ENCODE results near the gene PAK4.

PAK4 gene

DNA sequence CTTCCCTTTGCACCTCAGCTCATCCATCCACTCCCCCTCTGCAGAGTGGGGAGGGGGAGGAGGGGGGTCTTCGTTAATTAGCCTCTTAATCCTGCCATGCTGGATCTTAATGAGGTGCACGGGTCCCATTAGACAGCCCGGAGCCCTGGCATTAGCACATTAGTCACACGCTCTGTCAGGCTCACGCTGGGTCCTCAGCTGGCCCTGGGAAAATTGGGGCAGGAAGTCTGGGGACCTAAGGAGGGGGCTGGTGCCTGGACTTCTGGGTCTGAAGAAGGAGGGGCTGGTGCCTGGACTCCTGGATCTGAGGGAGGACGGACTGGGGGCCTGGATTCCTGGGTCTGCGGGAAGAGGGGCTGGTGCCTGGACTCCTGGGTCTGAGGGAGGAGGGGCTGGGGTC is 70.7 kb downstream of the PAK4 start:
- H3K36me3 ChIP-seq (ENCODE audit: low read length), result no peaks in the 10 kb centered on the region
- H3F3A ChIP-seq (ENCODE audit: insufficient read depth), result no peaks in the 10 kb centered on the region
- H3K9me2 ChIP-seq (replicated peaks; ENCODE audit: insufficient read depth, low read length), result no peaks in the 10 kb centered on the region
- H3K9me3 ChIP-seq (ENCODE audit: insufficient read depth, low read length), result no peaks in the 10 kb centered on the region
- H3K79me2 ChIP-seq (ENCODE audit: insufficient read depth, low read length), result no peaks in the 10 kb centered on the region
- H3K9ac ChIP-seq (ENCODE audit: low read length), result no peak overlapping the region
- no peak overlapping the region for H2AFZ ChIP-seq (ENCODE audit: low read depth, low read length, severe bottlenecking)
- H3K4me2 ChIP-seq (ENCODE audit: low read depth, low read length, poor library complexity, severe bottlenecking), result no peak overlapping the region
- H3K27me3 ChIP-seq (ENCODE audit: low read length), result no peaks in the 10 kb centered on the region
- H3K27ac ChIP-seq (ENCODE audit: low read depth, low read length), result no peak overlapping the region
- no peaks in the 10 kb centered on the region for H4K20me1 ChIP-seq (ENCODE audit: low read depth, low read length)
- no peak for TF ChIP-seq EZH2phosphoT487 (conservative IDR thresholded peaks at IDR 0.05; ENCODE audit: low read length)
- TF ChIP-seq, protein P1, sequence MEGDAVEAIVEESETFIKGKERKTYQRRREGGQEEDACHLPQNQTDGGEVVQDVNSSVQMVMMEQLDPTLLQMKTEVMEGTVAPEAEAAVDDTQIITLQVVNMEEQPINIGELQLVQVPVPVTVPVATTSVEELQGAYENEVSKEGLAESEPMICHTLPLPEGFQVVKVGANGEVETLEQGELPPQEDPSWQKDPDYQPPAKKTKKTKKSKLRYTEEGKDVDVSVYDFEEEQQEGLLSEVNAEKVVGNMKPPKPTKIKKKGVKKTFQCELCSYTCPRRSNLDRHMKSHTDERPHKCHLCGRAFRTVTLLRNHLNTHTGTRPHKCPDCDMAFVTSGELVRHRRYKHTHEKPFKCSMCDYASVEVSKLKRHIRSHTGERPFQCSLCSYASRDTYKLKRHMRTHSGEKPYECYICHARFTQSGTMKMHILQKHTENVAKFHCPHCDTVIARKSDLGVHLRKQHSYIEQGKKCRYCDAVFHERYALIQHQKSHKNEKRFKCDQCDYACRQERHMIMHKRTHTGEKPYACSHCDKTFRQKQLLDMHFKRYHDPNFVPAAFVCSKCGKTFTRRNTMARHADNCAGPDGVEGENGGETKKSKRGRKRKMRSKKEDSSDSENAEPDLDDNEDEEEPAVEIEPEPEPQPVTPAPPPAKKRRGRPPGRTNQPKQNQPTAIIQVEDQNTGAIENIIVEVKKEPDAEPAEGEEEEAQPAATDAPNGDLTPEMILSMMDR (IDR thresholded peaks at IDR 0.05; ENCODE audit: insufficient read depth, low read length, poor library complexity, severe bottlenecking), result no peak
- H3K4me3 ChIP-seq (ENCODE audit: insufficient read depth, low read length, poor library complexity, severe bottlenecking), result no peak overlapping the region

GRCh38 chr19:39196860-39197562 is 71.4 kb downstream of the PAK4 start, which contains the start of gene NCCRP1:
Gene NCCRP1 (plus strand): TSS chr19:39196964. CDS start chr19:39196983, 19 bp downstream.
- H3K9me3 ChIP-seq (ENCODE audit: insufficient read depth, low read length), result no peaks in the 10 kb centered on the region
- H3K9ac ChIP-seq (ENCODE audit: low read length), result no peak within 1 kb of the TSS
- H4K20me1 ChIP-seq (ENCODE audit: low read depth, low read length), result no peaks in the 10 kb centered on the region
- no peak within 1 kb of the TSS for H3K4me2 ChIP-seq (ENCODE audit: low read depth, low read length, poor library complexity, severe bottlenecking)
- H3F3A ChIP-seq (ENCODE audit: insufficient read depth), result no peaks in the 10 kb centered on the region
- no peaks in the 10 kb centered on the region for H3K36me3 ChIP-seq (ENCODE audit: low read length)
- no peak for TF ChIP-seq EZH2phosphoT487 (conservative IDR thresholded peaks at IDR 0.05; ENCODE audit: low read length)
- TF ChIP-seq, protein P1 (IDR thresholded peaks at IDR 0.05; ENCODE audit: insufficient read depth, low read length, poor library complexity, severe bottlenecking), result no peak
- no peaks in the 10 kb centered on the region for H3K27me3 ChIP-seq (ENCODE audit: low read length)
- H3K27ac ChIP-seq (ENCODE audit: low read depth, low read length), result no peak within 1 kb of the TSS
- no peaks in the 10 kb centered on the region for H3K9me2 ChIP-seq (replicated peaks; ENCODE audit: insufficient read depth, low read length)
- no peaks in the 10 kb centered on the region for H3K79me2 ChIP-seq (ENCODE audit: insufficient read depth, low read length)
- H2AFZ ChIP-seq (ENCODE audit: low read depth, low read length, severe bottlenecking), result no peak within 1 kb of the TSS
- no peak within 1 kb of the TSS for H3K4me3 ChIP-seq (ENCODE audit: insufficient read depth, low read length, poor library complexity, severe bottlenecking)

DNA sequence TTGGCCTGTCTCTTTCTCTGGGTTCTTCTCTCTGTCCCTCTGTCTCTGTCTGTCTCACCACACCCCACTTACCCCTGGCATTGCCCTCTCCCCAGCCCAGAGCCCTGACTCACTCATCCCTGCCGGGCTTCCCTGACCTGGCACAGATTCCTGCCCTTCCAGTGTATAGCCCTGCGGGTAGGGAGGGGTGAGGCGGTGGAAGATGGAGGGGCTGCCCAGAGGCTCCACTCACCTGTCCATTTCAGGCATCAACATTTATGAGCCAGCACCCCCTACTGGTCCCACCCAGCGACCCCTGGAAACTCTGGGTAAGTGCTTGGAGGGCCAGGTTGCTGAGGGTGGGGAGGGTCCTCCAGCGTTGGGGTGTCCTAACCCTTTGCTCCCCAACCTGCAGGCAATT is 72.2 kb downstream of the PAK4 start:
- no peak for TF ChIP-seq EZH2phosphoT487 (conservative IDR thresholded peaks at IDR 0.05; ENCODE audit: low read length)
- TF ChIP-seq, protein P1 (IDR thresholded peaks at IDR 0.05; ENCODE audit: insufficient read depth, low read length, poor library complexity, severe bottlenecking), result no peak
- Histone ChIP-seq H3K4me2 (ENCODE audit: low read depth, low read length, poor library complexity, severe bottlenecking) (no peak overlapping the region), H3K9me3 (ENCODE audit: insufficient read depth, low read length) (no peaks in the 10 kb centered on the region), H3K36me3 (ENCODE audit: low read length) (no peaks in the 10 kb centered on the region), H3K27me3 (ENCODE audit: low read length) (no peaks in the 10 kb centered on the region), H2AFZ (ENCODE audit: low read depth, low read length, severe bottlenecking) (no peak overlapping the region), H3K79me2 (ENCODE audit: insufficient read depth, low read length) (no peaks in the 10 kb centered on the region), H3K9ac (ENCODE audit: low read length) (no peak overlapping the region), H3K9me2 (replicated peaks; ENCODE audit: insufficient read depth, low read length) (no peaks in the 10 kb centered on the region), H4K20me1 (ENCODE audit: low read depth, low read length) (no peaks in the 10 kb centered on the region), H3K27ac (ENCODE audit: low read depth, low read length) (no peak overlapping the region), H3F3A (ENCODE audit: insufficient read depth) (no peaks in the 10 kb centered on the region), H3K4me3 (ENCODE audit: insufficient read depth, low read length, poor library complexity, severe bottlenecking) (no peak overlapping the region)

Data from SU-DHL-6 (cell line).